HepG2 (cell line): Measurements from ENCODE around the gene NOTCH4. TPM values are rescaled to one million over a fixed set of nuclear protein-coding genes. Genes with fewer than 3 reads are reported as not detected.

Experiments used
- ATAC-seq: fragments of 200-7000 bp; cut with Tn5 transposase; 3 replicates; pipeline ENCODE4 v1.9.1; 2020; ENCODE audit warnings: mild to moderate bottlenecking, moderate library complexity
- BruUV-seq: library from RNA; stranded (reverse); fragments of 400-500 nt; replicated peaks from 2 replicates; lab custom pipeline; 2021; lab: Mats Ljungman, UMichigan
- CTCF ChIA-PET: fragments of 300-600 bp; formaldehyde crosslinking; extraction: SDS; loops from one replicate; lab custom pipeline; 2021; ENCODE audit warnings: low total read pairs, inconsistent platforms, low intra/inter-chr PET ratio; lab: Yijun Ruan, JAX
- POLR2A ChIA-PET: fragments of 350-600 bp; sonication (Branson Sonifier 250); formaldehyde crosslinking; loops from one replicate; lab custom pipeline; 2020; ENCODE audit warnings: antibody characterized with exemption, inconsistent platforms; lab: Yijun Ruan, JAX
- DNase-seq: peaks from one replicate; pipeline ENCODE4 v3.0.0-alpha.2; 2015; ENCODE audit warnings: low spot score
- FAIRE-seq: peaks from 3 replicates; lab custom pipeline; 2011; peaks lifted over from hg19 to GRCh38; lab: Jason Lieb, UNC
- H2AFZ ChIP-seq: one replicate; pipeline ENCODE4 v1.6.1; 2011; ENCODE audit warnings: low read length, inconsistent platforms
- H3K27ac ChIP-seq: fragments of 300-600 bp; 3 replicates; pipeline ENCODE4 v1.8.0; 2011; ENCODE audit warnings: mixed run types, mild to moderate bottlenecking, mixed read lengths, low read length, inconsistent platforms; ENCODE audit not compliant: insufficient read depth; ENCODE audit errors: extremely low read length
- H3K27me3 ChIP-seq, 2 experiments: fragments of 200-600 bp in 1 of 2; 2 replicates in 1 of 2; 3 replicates in 1 of 2; pipeline versions ENCODE4 v1.6.0 to v1.8.0; 2011; ENCODE audit warnings: low read length in 2 of 2, mild to moderate bottlenecking in 2 of 2, moderate library complexity in 2 of 2, inconsistent platforms in 1 of 2; ENCODE audit not compliant: insufficient read depth in 2 of 2, control insufficient read depth in 1 of 2
- H3K36me3 ChIP-seq, 2 experiments: fragments of 200-600 bp in 1 of 2; replicated peaks in 1 of 2; 2 replicates in 1 of 2; 3 replicates in 1 of 2; pipeline versions ENCODE4 v1.5.1 to v1.8.0; 2011; ENCODE audit warnings: low read length in 2 of 2, inconsistent platforms in 1 of 2; ENCODE audit not compliant: insufficient read depth in 2 of 2, control insufficient read depth in 1 of 2
- H3K4me1 ChIP-seq: 2 replicates; pipeline ENCODE4 v1.5.1; 2012; ENCODE audit warnings: low read length, inconsistent platforms; ENCODE audit not compliant: insufficient read depth
- H3K4me2 ChIP-seq: 2 replicates; pipeline ENCODE4 v1.6.0; 2011; ENCODE audit warnings: low read depth, low read length, inconsistent platforms
- H3K4me3 ChIP-seq, 3 experiments: fragments of 200-600 bp in 1 of 3; sonication (generic), shearing (Covaris generic) in 1 of 3; replicated peaks in 1 of 3; 2 replicates each; pipeline ENCODE4 v1.5.1; 2011 to 2016; ENCODE audit warnings: low read length in 3 of 3, inconsistent platforms in 2 of 3, low read depth in 2 of 3, mild to moderate bottlenecking in 2 of 3, control low read depth in 1 of 3, mixed read lengths in 1 of 3; ENCODE audit not compliant: insufficient read depth in 1 of 3
- H3K79me2 ChIP-seq: one replicate; pipeline ENCODE4 v1.6.1; 2011; ENCODE audit warnings: low read length, inconsistent platforms; ENCODE audit not compliant: insufficient read depth
- H3K9ac ChIP-seq: 2 replicates; pipeline ENCODE4 v1.6.0; 2011; ENCODE audit warnings: mild to moderate bottlenecking, low read depth, low read length, inconsistent platforms; ENCODE audit not compliant: insufficient read depth
- H3K9me3 ChIP-seq: 2 replicates; pipeline ENCODE4 v1.5.1; 2012; ENCODE audit warnings: mild to moderate bottlenecking, low read length
- H4K20me1 ChIP-seq: 2 replicates; pipeline ENCODE4 v1.6.0; 2011; ENCODE audit warnings: inconsistent platforms, mild to moderate bottlenecking, low read length, moderate library complexity; ENCODE audit not compliant: insufficient read depth
- KLF16 ChIP-seq, 2 experiments: sonication (generic) in 1 of 2; formaldehyde crosslinking in 1 of 2; IDR thresholded peaks; 2 replicates each; pipeline versions ENCODE4 v1.6.1 to v1.8.0; 2016 to 2023; ENCODE audit warnings: missing genetic modification reagents in 2 of 2, missing compliant biosample characterization in 1 of 2
- MIER2 ChIP-seq: IDR thresholded peaks from 2 replicates; pipeline ENCODE4 v1.6.1; 2016; ENCODE audit warnings: missing biosample characterization, missing genetic modification reagents
- NFE2L2 ChIP-seq: fragments of 150-350 bp; IDR thresholded peaks from 2 replicates; pipeline ENCODE4 v1.6.1; 2014; ENCODE audit warnings: low read length
- NFKBIZ ChIP-seq: IDR thresholded peaks from 2 replicates; pipeline ENCODE4 v1.6.1; 2018; ENCODE audit warnings: missing genetic modification reagents, missing compliant biosample characterization
- NFYB ChIP-seq: sonication (generic); formaldehyde crosslinking; IDR thresholded peaks from 2 replicates; pipeline ENCODE4 v1.4.0; 2020; ENCODE audit warnings: missing genetic modification reagents
- TCF12 ChIP-seq, 2 experiments: fragments of 450-650 bp in 1 of 2; sonication (generic) in 1 of 2; formaldehyde crosslinking in 1 of 2; IDR thresholded peaks; 2 replicates each; pipeline versions ENCODE4 v1.6.1 to v1.8.0; 2017 to 2022; ENCODE audit warnings: antibody characterized with exemption in 1 of 2, mild to moderate bottlenecking in 1 of 2, missing genetic modification reagents in 1 of 2, moderate library complexity in 1 of 2
- WIZ ChIP-seq: sonication (generic); formaldehyde crosslinking; IDR thresholded peaks from 2 replicates; pipeline ENCODE4 v1.5.1; 2020; ENCODE audit warnings: mild to moderate bottlenecking, missing genetic modification reagents
- ZBTB7B ChIP-seq: sonication (generic); formaldehyde crosslinking; IDR thresholded peaks from 2 replicates; pipeline ENCODE4 v1.4.0; 2020; ENCODE audit warnings: missing genetic modification reagents
- ZNF564 ChIP-seq: sonication (generic); formaldehyde crosslinking; IDR thresholded peaks from 2 replicates; pipeline ENCODE4 v1.8.1; 2023; ENCODE audit warnings: mild to moderate bottlenecking, missing genetic modification reagents
- WGBS: methylation state at CpG from one replicate; pipeline ENCODE4 v1.1.6; 2017; ENCODE audit warnings: low lambda C conversion rate; 5-methylcytosine and 5-hydroxymethylcytosine counted together
- in situ Hi-C: cut with HindIII; loops from 2 replicates; pipeline ENCODE4 v1.10.0; 2017; ENCODE audit warnings: low pct_unique_long_range_greater_than_20kb; ENCODE audit not compliant: extremely low pct_ligation_motif_present
- intact Hi-C: fragments of 100-400 bp; cut with micrococcal nuclease; formaldehyde crosslinking; loops from one replicate; pipeline ENCODE4 v1.10.0; 2022; ENCODE audit not compliant: unreplicated experiment
- polyA plus RNA-seq, 8 experiments: library from polyadenylated mRNA; depleted of rRNA in 3 of 8; stranded (reverse) in 7 of 8; unstranded in 1 of 8; fragments of >200 nt; fragmentation: Illumina TruSeq in 4 of 8; extraction: Trizol in 4 of 8; gene quantifications; 2 replicates each; pipeline versions ENCODE4 v1.2.1 to v1.2.3, GENCODE V29; 2011 to 2016; ENCODE audit warnings: low read depth in 4 of 8, missing spikeins in 1 of 8, mixed read lengths in 1 of 8; ENCODE audit not compliant: insufficient read depth in 1 of 8
- total RNA-seq, 5 experiments: library from RNA; depleted of rRNA; stranded (reverse); fragments of >200 nt; fragmentation: Illumina TruSeq; extraction: Trizol; gene quantifications; 2 replicates each; pipeline ENCODE4 v1.2.3, GENCODE V29; 2016; ENCODE audit warnings: low read depth in 1 of 5
- TF ChIP-seq, protein P1 (sequence below), 2 experiments: fragments of 450-650 bp in 1 of 2; sonication (generic) in 1 of 2; formaldehyde crosslinking in 1 of 2; IDR thresholded peaks; 2 replicates each; pipeline versions ENCODE4 v1.6.1 to v1.8.0; 2016 to 2022; ENCODE audit warnings: antibody characterized with exemption in 1 of 2, mild to moderate bottlenecking in 1 of 2, missing genetic modification reagents in 1 of 2
- TF ChIP-seq, protein P2 (sequence below): sonication (generic); formaldehyde crosslinking; IDR thresholded peaks from 2 replicates; pipeline ENCODE4 v1.8.0; 2022; ENCODE audit warnings: missing genetic modification reagents, mild to moderate bottlenecking, moderate library complexity, borderline replicate concordance

Gene NOTCH4
- total and polyA plus RNA-seq, 2 of the 13 experiments (the other 11 are each of a cell fraction or from before 2014, with no cell fraction given) = 0.51 to 0.83 TPM

DNA sequence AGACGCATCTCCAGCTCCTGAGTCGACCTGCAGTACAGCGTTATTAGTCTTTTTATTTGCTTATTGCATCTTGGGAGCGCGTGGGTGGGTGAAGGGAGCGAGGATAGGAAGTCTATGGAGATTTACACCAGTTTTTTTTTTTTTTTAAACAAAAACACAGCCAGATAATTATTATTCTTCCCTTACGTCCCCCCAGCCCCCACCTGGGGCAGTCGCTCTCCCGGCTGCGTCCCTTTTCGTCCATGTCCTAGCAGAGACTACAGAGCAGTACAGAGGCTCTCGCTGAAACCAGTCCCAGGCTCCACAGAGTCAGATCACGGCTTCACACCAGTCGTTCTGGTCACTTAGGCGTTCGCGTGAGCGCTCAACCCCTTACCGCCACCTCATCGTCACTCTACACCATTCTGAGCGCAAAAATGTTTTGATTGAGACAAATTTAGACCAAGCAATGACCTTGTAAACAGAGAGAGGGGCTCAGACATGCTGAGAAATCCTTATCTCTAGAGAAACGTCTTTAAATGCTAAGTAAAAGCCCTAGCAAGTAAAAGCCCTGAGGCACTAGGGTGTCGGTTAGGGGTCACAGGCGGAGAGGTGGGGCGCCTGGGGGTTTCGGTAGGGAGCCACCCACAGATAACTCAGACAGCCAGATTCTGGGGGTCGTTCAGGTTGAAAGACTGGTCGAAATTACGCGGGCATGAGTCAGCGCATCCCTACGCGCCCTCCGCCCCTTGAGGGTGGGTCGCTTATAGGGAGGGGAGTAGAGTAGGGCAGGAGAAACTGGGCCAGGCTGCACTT is 70.9 kb downstream of the NOTCH4 start:
- peak; percentile 48 for DNase-seq
- peaks cover 17% of the 10 kb centered on the region for H3K79me2 ChIP-seq
- 36% methylated on average over 35 of the region's 35 CpGs for WGBS
- TF ChIP-seq, protein P1, sequence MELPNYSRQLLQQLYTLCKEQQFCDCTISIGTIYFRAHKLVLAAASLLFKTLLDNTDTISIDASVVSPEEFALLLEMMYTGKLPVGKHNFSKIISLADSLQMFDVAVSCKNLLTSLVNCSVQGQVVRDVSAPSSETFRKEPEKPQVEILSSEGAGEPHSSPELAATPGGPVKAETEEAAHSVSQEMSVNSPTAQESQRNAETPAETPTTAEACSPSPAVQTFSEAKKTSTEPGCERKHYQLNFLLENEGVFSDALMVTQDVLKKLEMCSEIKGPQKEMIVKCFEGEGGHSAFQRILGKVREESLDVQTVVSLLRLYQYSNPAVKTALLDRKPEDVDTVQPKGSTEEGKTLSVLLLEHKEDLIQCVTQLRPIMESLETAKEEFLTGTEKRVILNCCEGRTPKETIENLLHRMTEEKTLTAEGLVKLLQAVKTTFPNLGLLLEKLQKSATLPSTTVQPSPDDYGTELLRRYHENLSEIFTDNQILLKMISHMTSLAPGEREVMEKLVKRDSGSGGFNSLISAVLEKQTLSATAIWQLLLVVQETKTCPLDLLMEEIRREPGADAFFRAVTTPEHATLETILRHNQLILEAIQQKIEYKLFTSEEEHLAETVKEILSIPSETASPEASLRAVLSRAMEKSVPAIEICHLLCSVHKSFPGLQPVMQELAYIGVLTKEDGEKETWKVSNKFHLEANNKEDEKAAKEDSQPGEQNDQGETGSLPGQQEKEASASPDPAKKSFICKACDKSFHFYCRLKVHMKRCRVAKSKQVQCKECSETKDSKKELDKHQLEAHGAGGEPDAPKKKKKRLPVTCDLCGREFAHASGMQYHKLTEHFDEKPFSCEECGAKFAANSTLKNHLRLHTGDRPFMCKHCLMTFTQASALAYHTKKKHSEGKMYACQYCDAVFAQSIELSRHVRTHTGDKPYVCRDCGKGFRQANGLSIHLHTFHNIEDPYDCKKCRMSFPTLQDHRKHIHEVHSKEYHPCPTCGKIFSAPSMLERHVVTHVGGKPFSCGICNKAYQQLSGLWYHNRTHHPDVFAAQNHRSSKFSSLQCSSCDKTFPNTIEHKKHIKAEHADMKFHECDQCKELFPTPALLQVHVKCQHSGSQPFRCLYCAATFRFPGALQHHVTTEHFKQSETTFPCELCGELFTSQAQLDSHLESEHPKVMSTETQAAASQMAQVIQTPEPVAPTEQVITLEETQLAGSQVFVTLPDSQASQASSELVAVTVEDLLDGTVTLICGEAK (IDR thresholded peaks at IDR 0.05) = no peak
- TF ChIP-seq, protein P1 (CRISPR knock-in tag; IDR thresholded peaks at IDR 0.05) = no peak
- TF ChIP-seq NFKBIZ (no peak), TCF12 (IDR thresholded peaks at IDR 0.05) (no peak), TCF12 (CRISPR knock-in tag; IDR thresholded peaks at IDR 0.05) (no peak), KLF16 (CRISPR knock-in tag; IDR thresholded peaks at IDR 0.05) (peak in 1 of 2 experiments; percentile 5; a peak in 1 of 4 replicates), MIER2 (CRISPR knock-in tag) (no peak), ZNF564 (0 out of 2 replicates have a peak, but pooled peaks have one; percentile 25), ZBTB7B (no peak), WIZ (CRISPR knock-in tag) (0 out of 2 replicates have a peak, but pooled peaks have one; percentile 2), NFE2L2 (0 out of 2 replicates have a peak, but pooled peaks have one; percentile 14), NFYB (0 out of 2 replicates have a peak, but pooled peaks have one; percentile 1)
- TF ChIP-seq, protein P2, sequence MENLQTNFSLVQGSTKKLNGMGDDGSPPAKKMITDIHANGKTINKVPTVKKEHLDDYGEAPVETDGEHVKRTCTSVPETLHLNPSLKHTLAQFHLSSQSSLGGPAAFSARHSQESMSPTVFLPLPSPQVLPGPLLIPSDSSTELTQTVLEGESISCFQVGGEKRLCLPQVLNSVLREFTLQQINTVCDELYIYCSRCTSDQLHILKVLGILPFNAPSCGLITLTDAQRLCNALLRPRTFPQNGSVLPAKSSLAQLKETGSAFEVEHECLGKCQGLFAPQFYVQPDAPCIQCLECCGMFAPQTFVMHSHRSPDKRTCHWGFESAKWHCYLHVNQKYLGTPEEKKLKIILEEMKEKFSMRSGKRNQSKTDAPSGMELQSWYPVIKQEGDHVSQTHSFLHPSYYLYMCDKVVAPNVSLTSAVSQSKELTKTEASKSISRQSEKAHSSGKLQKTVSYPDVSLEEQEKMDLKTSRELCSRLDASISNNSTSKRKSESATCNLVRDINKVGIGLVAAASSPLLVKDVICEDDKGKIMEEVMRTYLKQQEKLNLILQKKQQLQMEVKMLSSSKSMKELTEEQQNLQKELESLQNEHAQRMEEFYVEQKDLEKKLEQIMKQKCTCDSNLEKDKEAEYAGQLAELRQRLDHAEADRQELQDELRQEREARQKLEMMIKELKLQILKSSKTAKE = 0 out of 2 replicates have a peak, but pooled peaks have one; percentile 35

More for the DNA sequence above, 70.9 kb downstream of the NOTCH4 start:
- POLR2A ChIA-PET = interaction anchor here (0.5 to 2.6 kb wide), 9 partner anchors 10 to 43 kb away, joined by 3 to 35 read pairs (median 3); partner anchors contain the start of genes AGPAT1, ATF6B and FKBPL
- Histone ChIP-seq H4K20me1 (no peaks in the 10 kb centered on the region), H3K9me3 (no peaks in the 10 kb centered on the region), H3K27me3 (no peaks in the 10 kb centered on the region; a peak in 1 of 5 replicates), H2AFZ (peak overlapping the region; percentile 8), H3K4me2 (peak overlapping the region; percentile 94), H3K9ac (peak overlapping the region; percentile 91), H3K36me3 (peaks cover 13 to 24% of the 10 kb centered on the region in 2 experiments), H3K4me1 (peaks cover 28% of the 10 kb centered on the region), H3K27ac (peak overlapping the region; percentile 88), H3K4me3 (peak overlapping the region; percentile 78 to 91 (median 88))
- ATAC-seq = peak; percentile 53
- in situ Hi-C loops = loop anchor here (5.0 kb wide), 1 partner anchor 36 kb away; no protein-coding TSS in a partner anchor
- BruUV-seq = no TSS peak
- CTCF ChIA-PET = interaction anchor here (1.5 to 4.3 kb wide), 3 partner anchors 34 to 65 kb away, joined by 4 to 97 read pairs (median 5); no protein-coding TSS in a partner anchor
- intact Hi-C loops = no loop called here
- no peak for FAIRE-seq
